NCI-H526 (cell line): ENCODE results near the gene TNS3.

Experiments
- DNase-seq, 2 experiments: peaks; one replicate each; lab custom pipeline; 2025; lab: John Stamatoyannopoulos, UW

Gene TNS3

DNA sequence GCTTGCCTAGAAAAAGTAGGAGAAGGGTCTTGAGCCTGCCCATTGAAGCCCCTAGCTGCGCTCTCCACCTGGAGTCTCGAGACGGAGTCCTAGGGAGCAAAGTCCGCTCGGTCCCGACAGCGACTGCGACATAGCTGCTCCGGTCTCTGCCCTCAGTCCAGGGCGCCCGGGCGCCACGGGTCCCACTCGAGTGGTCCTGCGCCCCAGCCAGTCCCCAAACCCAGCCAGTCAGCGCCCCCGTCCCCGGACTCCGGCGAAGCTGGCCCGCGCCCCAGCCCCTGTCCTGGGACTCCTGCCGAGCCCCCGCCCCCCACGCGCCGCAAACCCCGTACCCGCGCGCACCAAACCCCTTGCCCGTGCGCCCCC, 490 bp downstream of the TNS3 start:
- DNase-seq = peak in 1 of 2 experiments; percentile 22

- no peak for DNase-seq
These were observed 1.0 kb downstream of the TNS3 start for GRCh38 chr7:47580811-47581331.

GRCh38 chr7:47580175-47580706, 1.7 kb downstream of the TNS3 start:
- no peak for DNase-seq

- no peak for DNase-seq
These were observed 2.5 kb downstream of the TNS3 start for GRCh38 chr7:47579458-47579857.

DNA sequence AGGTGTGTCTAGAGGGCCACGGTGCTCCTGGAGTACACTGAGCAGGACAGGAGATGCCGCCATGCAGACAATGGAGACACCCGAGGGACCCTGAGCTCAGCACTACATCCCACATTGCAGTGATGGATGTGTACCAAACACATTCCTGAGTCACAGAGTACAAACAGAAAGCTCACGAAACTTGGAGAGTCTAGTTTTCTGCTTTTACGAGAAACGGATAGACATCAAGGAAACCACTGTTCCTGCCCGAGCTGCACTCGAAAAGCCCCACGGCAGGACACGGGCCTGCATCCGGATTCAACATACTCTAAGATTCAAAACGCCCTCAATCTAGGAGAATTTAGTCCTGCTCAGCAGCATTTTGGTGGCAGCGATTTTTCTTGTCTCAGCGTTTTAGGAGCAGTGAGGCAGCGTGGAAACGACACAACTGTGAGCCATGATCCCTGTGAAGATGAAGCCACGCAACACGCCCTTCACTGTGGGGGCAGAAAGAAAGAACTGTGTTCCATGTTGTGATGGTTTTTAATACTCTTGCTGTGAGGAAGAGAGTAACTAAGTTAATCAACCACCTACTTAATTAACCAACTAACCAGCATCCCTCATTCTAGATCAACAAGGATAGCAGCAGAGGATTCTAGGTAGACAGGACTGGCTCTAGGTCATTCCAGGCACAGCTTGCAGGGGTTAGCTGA, 3.2 kb downstream of the TNS3 start:
- no peak for DNase-seq

DNA sequence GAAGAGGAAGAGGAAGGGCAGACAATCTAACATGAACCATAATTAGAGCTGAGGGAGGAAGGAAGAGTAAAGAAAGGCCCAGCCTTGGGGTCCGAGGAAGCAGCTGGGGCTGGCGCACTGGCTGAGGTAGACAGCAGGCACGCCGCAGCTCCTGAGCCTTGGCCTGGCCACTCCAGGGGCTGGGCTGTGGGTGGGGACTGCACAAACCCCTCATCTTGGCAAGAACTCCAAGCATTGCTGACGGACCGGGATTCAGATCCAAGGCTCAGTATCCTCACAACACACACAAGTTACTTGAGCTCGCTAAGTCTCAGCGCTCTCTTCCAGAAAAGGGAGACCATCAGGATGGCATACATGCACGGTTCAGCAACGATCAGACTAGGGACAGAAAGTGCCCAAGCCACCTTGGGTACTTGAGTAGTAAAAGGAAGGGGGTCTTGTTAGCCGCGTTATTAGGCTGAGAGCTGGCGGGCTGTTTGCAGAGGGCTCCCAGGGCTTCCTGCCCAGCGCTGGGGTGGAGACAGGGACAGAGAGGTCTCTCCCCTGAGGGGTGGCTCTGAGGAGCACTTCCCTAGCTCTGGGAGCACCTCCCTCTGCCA, 4.5 kb downstream of the TNS3 start:
- no peak for DNase-seq

DNA sequence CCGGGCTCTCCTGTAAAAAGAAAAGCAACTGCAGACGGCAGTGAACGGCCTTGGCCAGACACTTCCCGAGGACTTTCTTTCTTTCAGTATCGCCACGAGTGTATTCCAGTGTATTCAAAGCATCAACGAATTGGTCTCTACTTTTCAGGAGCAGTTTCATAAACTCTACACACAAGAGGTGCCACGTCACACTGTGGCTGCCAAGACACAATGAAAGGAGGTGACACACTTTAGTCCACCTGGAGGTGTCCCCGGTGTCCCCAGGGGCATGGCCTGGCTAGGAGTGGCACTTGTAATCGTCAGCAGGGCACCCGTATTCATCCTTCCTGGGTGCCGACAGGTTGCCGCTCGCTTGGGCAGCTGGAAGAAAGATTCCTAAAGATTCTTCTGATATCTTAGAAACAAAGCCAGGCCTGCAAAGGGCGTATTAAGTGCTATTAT, 5.0 kb downstream of the TNS3 start:
- no peak for DNase-seq

- peak in 1 of 2 experiments; percentile 13 for DNase-seq
These were observed 5.7 kb downstream of the TNS3 start for GRCh38 chr7:47576031-47576865.

GRCh38 chr7:47574482-47575329, 7.2 kb downstream of the TNS3 start:
- no peak for DNase-seq

DNA sequence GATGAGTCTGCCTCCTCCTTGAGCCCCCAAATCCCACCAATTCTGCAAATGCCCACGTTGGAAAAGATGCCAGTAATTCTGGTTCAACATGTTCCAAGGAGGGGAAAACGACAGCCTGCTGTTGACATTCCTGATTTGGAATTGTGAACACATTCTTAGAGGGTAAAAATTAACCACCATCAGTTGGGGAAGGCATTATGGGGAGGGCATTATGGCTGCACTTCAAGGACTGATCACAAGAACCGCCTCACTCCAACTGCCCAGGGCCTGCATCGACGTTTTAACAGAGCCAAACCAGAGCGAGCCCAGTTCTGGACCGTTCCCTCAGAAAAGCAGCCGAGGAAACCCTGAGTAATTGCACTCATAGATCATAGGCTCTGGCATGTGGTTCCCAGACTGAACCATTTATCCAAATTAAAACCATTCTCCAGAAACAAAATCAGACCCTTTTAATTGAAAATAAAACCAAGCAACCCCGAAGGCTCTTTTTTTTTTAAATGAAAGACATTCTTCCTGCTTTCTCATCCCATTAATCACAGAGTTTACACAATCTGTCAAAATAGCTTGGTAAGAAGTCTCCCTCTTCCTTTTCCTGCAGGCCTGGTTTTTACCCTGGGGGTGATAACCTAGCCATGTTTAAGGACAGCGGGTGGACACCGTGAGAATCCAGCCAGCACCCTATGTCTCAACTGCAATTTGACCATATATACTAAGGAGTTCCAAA, 8.0 kb downstream of the TNS3 start:
- DNase-seq = no peak

DNA sequence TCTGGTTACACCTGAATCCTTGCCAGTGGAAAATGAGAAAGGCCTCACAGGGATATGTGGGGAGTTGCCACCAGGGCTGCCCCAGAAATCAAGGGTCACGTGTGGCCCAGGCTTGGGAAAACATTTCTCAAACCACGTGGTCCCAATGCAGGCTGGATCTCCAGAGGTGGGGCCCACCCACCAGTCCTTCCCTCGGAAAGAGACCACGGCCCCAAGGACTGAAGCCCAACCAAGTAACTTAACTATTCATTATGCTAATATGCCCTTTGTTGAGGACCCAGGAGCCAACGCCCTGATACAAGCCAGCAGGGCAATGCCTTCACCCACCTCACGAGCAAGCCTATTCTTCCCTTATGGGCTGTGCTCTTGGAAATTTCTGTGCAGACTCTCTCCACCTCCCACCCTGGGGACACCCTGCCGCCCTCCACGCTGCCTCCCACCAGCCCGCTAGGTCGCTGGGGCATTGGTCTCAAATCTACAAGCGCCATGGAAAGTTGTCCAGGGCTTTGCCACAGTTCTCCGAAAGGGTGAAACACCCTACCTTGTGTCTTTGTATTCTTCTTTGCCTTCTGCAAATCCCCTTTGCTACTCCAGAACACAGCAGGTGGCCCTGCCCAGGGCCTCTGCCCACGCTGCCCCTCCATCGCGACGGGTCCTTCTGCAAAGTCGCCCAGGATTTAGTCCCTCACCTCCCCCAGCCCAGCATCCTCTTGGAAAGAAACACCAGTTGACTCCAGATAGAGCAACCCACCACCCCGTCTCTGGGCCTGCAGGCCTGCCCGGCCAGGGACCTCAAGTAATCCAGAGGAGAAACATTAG, 8.8 kb downstream of the TNS3 start:
- DNase-seq = no peak

DNA sequence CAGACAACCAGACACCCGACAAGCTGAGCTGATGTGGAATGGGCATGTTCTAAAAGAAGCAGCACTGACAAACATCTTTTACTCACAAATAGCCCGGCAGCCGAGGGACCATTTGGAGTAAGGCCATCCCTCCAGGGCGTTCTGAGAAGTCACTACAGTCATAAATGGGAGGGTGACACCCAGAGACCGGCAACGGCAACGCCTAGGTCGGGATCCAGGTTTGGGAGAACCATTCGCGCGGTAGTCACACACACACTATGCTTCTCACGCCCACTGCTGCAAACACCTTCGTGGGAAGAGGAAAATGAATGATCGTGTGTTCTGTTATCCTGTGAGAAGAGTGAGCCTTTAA, 9.8 kb downstream of the TNS3 start:
- DNase-seq = no peak

DNA sequence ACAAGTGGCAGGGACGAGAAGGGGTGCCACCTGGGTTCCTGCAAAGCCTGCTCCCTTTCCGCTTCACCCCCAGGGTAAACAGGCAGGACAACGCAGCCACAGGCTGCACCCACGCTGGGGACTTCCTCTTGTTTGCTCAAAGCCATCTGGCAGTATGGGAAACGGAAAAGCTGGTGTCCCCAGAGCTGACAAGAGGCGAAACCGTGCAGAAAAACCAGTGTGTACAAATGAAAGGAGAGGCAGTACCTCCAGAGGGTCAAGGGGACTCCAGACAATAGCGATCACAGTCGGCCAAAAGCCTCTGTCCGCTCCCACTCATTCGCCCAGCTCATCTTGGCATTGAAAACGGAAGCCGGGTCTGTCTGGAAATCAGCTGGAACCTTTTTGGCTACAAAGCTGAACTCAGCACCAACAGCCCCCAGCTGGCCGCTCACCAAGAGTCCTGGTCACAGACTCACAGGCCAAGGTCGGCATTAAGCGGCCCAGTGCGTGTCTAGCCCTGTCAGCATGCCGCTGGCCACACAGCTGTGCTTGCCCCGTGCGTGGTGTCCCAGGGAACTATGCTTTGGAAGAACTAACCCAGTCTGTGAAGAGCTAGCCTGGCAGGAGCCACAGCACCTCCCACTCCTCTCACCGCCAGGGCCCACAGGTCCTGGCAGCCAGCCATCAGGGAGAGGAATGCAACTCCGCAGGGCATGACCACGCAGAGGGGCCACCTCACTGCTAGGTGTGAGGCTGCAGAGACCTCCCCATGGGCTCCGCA, 10.4 kb downstream of the TNS3 start:
- DNase-seq = peak in 1 of 2 experiments; percentile 12

GRCh38 chr7:47570649-47571050, 11.3 kb downstream of the TNS3 start:
- no peak for DNase-seq

- DNase-seq = no peak
These were observed 13.4 kb downstream of the TNS3 start for GRCh38 chr7:47568547-47568946.

DNA sequence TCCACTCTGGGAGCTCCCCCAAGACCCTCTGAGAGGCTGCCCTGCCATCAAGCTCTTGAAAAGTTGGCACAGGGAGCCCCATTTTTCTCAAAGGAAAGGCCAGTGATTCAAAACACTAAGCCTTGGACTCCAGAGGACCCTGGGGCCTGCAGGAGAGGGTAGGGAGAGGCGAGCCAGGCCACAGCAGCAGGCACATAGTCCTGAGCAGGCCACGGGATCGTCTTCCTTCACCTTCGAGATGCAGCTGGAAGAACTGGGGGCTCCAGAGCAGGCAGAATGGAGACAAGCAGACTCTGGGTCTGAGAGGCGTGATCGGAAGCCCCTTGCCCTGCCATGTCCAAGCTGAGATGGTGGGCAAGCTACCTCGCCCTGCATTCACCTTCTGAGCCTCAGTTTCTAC, 13.9 kb downstream of the TNS3 start:
- DNase-seq = no peak

DNA sequence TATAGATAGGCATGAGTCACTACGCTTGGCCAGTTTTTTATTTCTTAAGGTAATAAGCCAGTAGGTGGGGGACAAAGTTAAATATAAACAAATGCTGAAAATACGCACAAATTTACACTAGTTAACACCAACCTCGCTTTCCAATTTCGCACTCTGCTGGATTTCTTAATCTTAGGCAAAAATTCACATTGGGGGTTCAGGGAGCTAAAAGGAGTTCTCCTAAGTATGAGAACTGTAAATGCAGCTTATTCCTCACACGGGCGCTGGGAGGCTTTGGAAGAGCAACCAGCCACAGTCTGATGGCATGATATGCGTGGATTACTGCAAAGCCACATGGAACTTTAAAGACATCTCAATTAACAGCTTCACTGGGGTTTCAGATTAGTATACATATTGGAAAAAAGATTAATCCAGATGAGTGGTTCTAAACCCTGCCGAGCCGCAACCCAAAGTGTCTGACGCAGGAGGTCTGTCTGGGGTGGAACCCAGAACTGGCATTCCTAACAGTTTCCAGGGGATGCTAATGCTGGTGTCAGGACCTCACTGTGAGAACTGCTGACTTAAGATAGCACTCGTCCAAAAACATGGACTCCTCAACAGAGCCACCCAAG, 16.2 kb downstream of the TNS3 start:
- DNase-seq = no peak

- no peak for DNase-seq
These were observed 18.4 kb downstream of the TNS3 start for GRCh38 chr7:47563521-47563920.
